Right lobe of liver (tissue), 4 donors: Measurements from ENCODE around the gene NUP43.

Experiments
- CTCF ChIP-seq, 4 donors: fragments of 200-600 bp in 3 of 4; fragments of 450-650 bp in 1 of 4; IDR thresholded peaks; one replicate each; pipeline versions ENCODE4 v1.5.1 to v1.8.0; 2016 to 2022; ENCODE audit warnings: antibody characterized with exemption in 4 of 4, mild to moderate bottlenecking in 2 of 4
- POLR2A ChIP-seq: fragments of 450-650 bp; IDR thresholded peaks from one replicate; pipeline ENCODE4 v1.6.1; 2017; ENCODE audit warnings: antibody characterized with exemption, mild to moderate bottlenecking
- donor health status: DM: no; HTN: no; CAD: no.
- donor health status: DM: no; HTN: no; CAD: no.
- donor health status: DM: no; HTN: yes; CAD: no.

- TF ChIP-seq CTCF (IDR thresholded peaks at IDR 0.05) (no peak), POLR2A (no peak)
Observed at GRCh38 chr6:149750136-149750609, 3.8 kb upstream of the NUP43 start.
